Lung (tissue), 12 donors: ENCODE data around the gene SF3B2. TPM values are rescaled to one million over a fixed set of nuclear protein-coding genes. Genes with fewer than 3 reads are reported as not detected.
A peak's percentile ranks its signal among the peaks of the same experiment; 100 is the strongest.
"Not testable (repeated sequence)": the region's sequence is repeated elsewhere in the genome, so short reads cannot be mapped to it uniquely, and the experiment has no call there.

Experiments
- ATAC-seq: fragments of 200-7000 bp; cut with Tn5 transposase; one replicate; pipeline ENCODE4 v1.9.1; 2020; ENCODE audit warnings: moderate number of reproducible peaks; ENCODE audit not compliant: insufficient read depth, low FRiP score
- DNase-seq, 3 donors: peaks; one replicate each; pipeline ENCODE4 v3.0.0-alpha.2; 2013 to 2017
- H3K27ac ChIP-seq, 2 donors: one replicate each; pipeline ENCODE4 v1.5.1; 2013; ENCODE audit warnings: mild to moderate bottlenecking in 2 of 2, moderate library complexity in 2 of 2, control low read depth in 1 of 2, inconsistent platforms in 1 of 2, low read depth in 1 of 2, low read length in 1 of 2
- H3K27me3 ChIP-seq, 3 donors: one replicate each; pipeline ENCODE4 v1.5.1; 2013; ENCODE audit warnings: low read length in 2 of 3; ENCODE audit not compliant: control insufficient read depth in 3 of 3, insufficient read depth in 3 of 3
- H3K36me3 ChIP-seq, 4 donors: one replicate each; pipeline ENCODE4 v1.5.1; 2013; ENCODE audit warnings: low read length in 4 of 4, mild to moderate bottlenecking in 1 of 4, moderate library complexity in 1 of 4; ENCODE audit not compliant: control insufficient read depth in 4 of 4, insufficient read depth in 4 of 4
- H3K4me1 ChIP-seq, 5 donors: one replicate each; pipeline ENCODE4 v1.5.1; 2013; ENCODE audit warnings: low read length in 5 of 5, mild to moderate bottlenecking in 2 of 5, moderate library complexity in 1 of 5; ENCODE audit not compliant: control insufficient read depth in 5 of 5, insufficient read depth in 5 of 5
- H3K4me3 ChIP-seq: one replicate; pipeline ENCODE4 v1.5.1; 2013; ENCODE audit warnings: mild to moderate bottlenecking, control low read depth, moderate library complexity
- H3K9ac ChIP-seq, 2 donors: one replicate each; pipeline ENCODE4 v1.5.1; 2013; ENCODE audit warnings: low read length in 2 of 2, control low read depth in 1 of 2; ENCODE audit not compliant: insufficient read depth in 1 of 2
- H3K9me3 ChIP-seq, 4 donors: one replicate each; pipeline ENCODE4 v1.5.1; 2013; ENCODE audit warnings: low read length in 3 of 4, mild to moderate bottlenecking in 1 of 4, moderate library complexity in 1 of 4; ENCODE audit not compliant: control insufficient read depth in 4 of 4, insufficient read depth in 3 of 4
- CTCF ChIP-seq: IDR thresholded peaks from 2 replicates; pipeline ENCODE4 v1.5.1; 2012; ENCODE audit warnings: mild to moderate bottlenecking; ENCODE audit errors: control extremely low read depth, extremely low read depth
- WGBS, 2 donors: extraction: QIAGEN DNeasy Blood & Tissue Kit; methylation state at CpG; one replicate each; pipeline ENCODE4 v1.1.7; 2013; 5-methylcytosine and 5-hydroxymethylcytosine counted together
- polyA plus RNA-seq, 2 donors: library from polyadenylated mRNA; stranded (reverse); fragments of 200-250 nt; gene quantifications; one replicate each; pipeline ENCODE4 v1.2.1, GENCODE V29; 2013
- total RNA-seq, 2 donors: library from RNA; depleted of rRNA in 1 of 2; stranded (reverse); fragments of >200 nt in 1 of 2; gene quantifications; one replicate each; pipeline ENCODE4 v1.2.1, GENCODE V29; 2014 to 2021
- donor health status: control.
- donor health status: control.
- donor health status: Bipolar disorder and iron deficiency.
- donor health status: healthy.
- donor health status: DM: yes; HTN: yes; CAD: no.

The SF3B2 gene
- total and polyA plus RNA-seq, 4 donors = 78.0 to 187 (median 134) TPM

- DNase-seq (no peak), ATAC-seq (no peak)
- no peaks in the 10 kb centered on the region for H3K36me3 ChIP-seq
- no peaks in the 10 kb centered on the region for H3K27me3 ChIP-seq
- no peak overlapping the region for H3K4me3 ChIP-seq
- no peak overlapping the region for H3K9ac ChIP-seq
- H3K4me1 ChIP-seq = peaks cover 5 to 26% (median 11%) of the 10 kb centered on the region in 5 donors
- WGBS, 2 donors = 78 to 83% methylated on average over 9 of the region's 9 CpGs
- no peak for TF ChIP-seq CTCF
- H3K27ac ChIP-seq = peak overlapping the region in 1 of 2 donors; percentile 71
- no peaks in the 10 kb centered on the region for H3K9me3 ChIP-seq
These were observed 59.9 kb downstream of the SF3B2 start for GRCh38 chr11:66112041-66112491.

- DNase-seq = peak in 1 of 3 donors; percentile 29
- H3K27me3 ChIP-seq = no peaks in the 10 kb centered on the region
- peaks cover 5 to 26% (median 12%) of the 10 kb centered on the region in 5 donors for H3K4me1 ChIP-seq
- TF ChIP-seq CTCF = no peak
- no peak overlapping the region for H3K9ac ChIP-seq
- H3K36me3 ChIP-seq = no peaks in the 10 kb centered on the region
- H3K27ac ChIP-seq = peak overlapping the region in 1 of 2 donors; percentile 65
- H3K4me3 ChIP-seq = no peak overlapping the region
- no peaks in the 10 kb centered on the region for H3K9me3 ChIP-seq
- no peak for ATAC-seq
- WGBS, 2 donors = 10 to 30% methylated on average over 3 of the region's 3 CpGs
These were observed 60.7 kb downstream of the SF3B2 start for GRCh38 chr11:66112601-66113499.

- H3K36me3 ChIP-seq, ATAC-seq, H3K9me3 ChIP-seq, H3K27me3 ChIP-seq, DNase-seq, H3K9ac ChIP-seq, H3K27ac ChIP-seq, H3K4me3 ChIP-seq: not testable (repeated sequence)
- 93 to 100% methylated on average over 3 of the region's 3 CpGs for WGBS, 2 donors
- H3K4me1 ChIP-seq = peaks cover 5 to 28% (median 17%) of the 10 kb centered on the region in 5 donors
These were observed 62.8 kb downstream of the SF3B2 start for GRCh38 chr11:66114957-66115356.

- peaks cover 5 to 28% (median 17%) of the 10 kb centered on the region in 5 donors for H3K4me1 ChIP-seq
- H3K9ac ChIP-seq = no peak overlapping the region
- TF ChIP-seq CTCF = no peak
- H3K27me3 ChIP-seq = no peaks in the 10 kb centered on the region
- no peaks in the 10 kb centered on the region for H3K36me3 ChIP-seq
- DNase-seq (no peak), ATAC-seq (no peak)
- 27 to 29% methylated on average over 8 of the region's 8 CpGs for WGBS, 2 donors
- H3K27ac ChIP-seq = peak overlapping the region in 1 of 2 donors; percentile 37
- no peaks in the 10 kb centered on the region for H3K9me3 ChIP-seq
- H3K4me3 ChIP-seq = no peak overlapping the region
These were observed 63.6 kb downstream of the SF3B2 start for GRCh38 chr11:66115638-66116301.
